HEK293T (cell line): ENCODE data around the gene RNF222.

Source experiments
- CTCF ChIA-PET: fragments of 350-600 bp; formaldehyde crosslinking; extraction: SDS; loops from one replicate; lab custom pipeline; 2021; ENCODE audit warnings: antibody characterized with exemption, inconsistent platforms; lab: Yijun Ruan, JAX
- POLR2A ChIA-PET: fragments of 350-600 bp; formaldehyde crosslinking; extraction: SDS; loops from one replicate; lab custom pipeline; 2020; ENCODE audit warnings: antibody characterized with exemption, inconsistent platforms; lab: Yijun Ruan, JAX
- DNase-seq: peaks from one replicate; pipeline ENCODE4 v3.0.0; 2012; ENCODE audit warnings: mixed read lengths; ENCODE audit errors: extremely low spot score
- ARNT ChIP-seq: fragments of 450-650 bp; IDR thresholded peaks from 2 replicates; pipeline ENCODE4 v1.6.1; 2017; ENCODE audit warnings: mild to moderate bottlenecking
- BHLHE40 ChIP-seq: fragments of 450-650 bp; IDR thresholded peaks from 2 replicates; pipeline ENCODE4 v1.6.1; 2016; ENCODE audit warnings: mild to moderate bottlenecking, moderate library complexity, borderline replicate concordance
- CTBP1 ChIP-seq: fragments of 450-650 bp; IDR thresholded peaks from 2 replicates; pipeline ENCODE4 v1.6.1; 2016; ENCODE audit warnings: borderline replicate concordance
- ELF4 ChIP-seq: fragments of 450-650 bp; IDR thresholded peaks from 2 replicates; pipeline ENCODE4 v1.6.1; 2017; ENCODE audit warnings: antibody characterized with exemption
- FOXA1 ChIP-seq: fragments of 450-650 bp; IDR thresholded peaks from 2 replicates; pipeline ENCODE4 v1.6.1; 2016; ENCODE audit warnings: mild to moderate bottlenecking
- FOXK2 ChIP-seq: fragments of 450-650 bp; IDR thresholded peaks from 2 replicates; pipeline ENCODE4 v1.6.1; 2016; ENCODE audit warnings: mild to moderate bottlenecking
- FOXM1 ChIP-seq: fragments of 450-650 bp; IDR thresholded peaks from 2 replicates; pipeline ENCODE4 v1.6.1; 2017; ENCODE audit warnings: mild to moderate bottlenecking, borderline replicate concordance
- HDGF ChIP-seq: fragments of 450-650 bp; IDR thresholded peaks from 2 replicates; pipeline ENCODE4 v1.6.1; 2017; ENCODE audit warnings: antibody characterized with exemption, borderline replicate concordance
- L3MBTL2 ChIP-seq: fragments of 450-650 bp; conservative IDR thresholded peaks from 2 replicates; pipeline ENCODE4 v1.6.1; 2016; ENCODE audit warnings: mild to moderate bottlenecking
- LEF1 ChIP-seq: fragments of 450-650 bp; IDR thresholded peaks from 2 replicates; pipeline ENCODE4 v1.6.1; 2017; ENCODE audit warnings: mild to moderate bottlenecking, borderline replicate concordance
- NFRKB ChIP-seq: fragments of 450-650 bp; IDR thresholded peaks from 2 replicates; pipeline ENCODE4 v1.6.1; 2016; ENCODE audit warnings: mild to moderate bottlenecking, moderate library complexity
- PKNOX1 ChIP-seq: fragments of 450-650 bp; IDR thresholded peaks from 2 replicates; pipeline ENCODE4 v1.6.1; 2016
- SP1 ChIP-seq: fragments of 450-650 bp; IDR thresholded peaks from 2 replicates; pipeline ENCODE4 v1.6.1; 2017
- SUZ12 ChIP-seq: fragments of 450-650 bp; IDR thresholded peaks from 2 replicates; pipeline ENCODE4 v1.6.1; 2016; ENCODE audit warnings: mild to moderate bottlenecking
- TARDBP ChIP-seq: fragments of 450-650 bp; IDR thresholded peaks from 2 replicates; pipeline ENCODE4 v1.6.1; 2016
- ZNF384 ChIP-seq: fragments of 450-650 bp; IDR thresholded peaks from 2 replicates; pipeline ENCODE4 v1.6.1; 2016

Gene RNF222

GRCh38 chr17:8410883-8411238, 13.2 kb upstream of the RNF222 start:
- ChIA-PET CTCF (interaction anchor here (1.1 to 1.2 kb wide), 4 partner anchors 27 to 375 kb away, joined by 3 to 10 read pairs (median 4); no protein-coding TSS in a partner anchor), POLR2A (interaction anchor here (1.2 kb wide), 1 partner anchor 25 kb away, joined by 10 read pairs; the partner anchor contains the start of gene NDEL1)
- TF ChIP-seq FOXA1 (no peak), TARDBP (no peak), LEF1 (no peak), ZNF384 (no peak), SP1 (no peak), CTBP1 (no peak), NFRKB (no peak), L3MBTL2 (no peak), ELF4 (no peak), BHLHE40 (no peak), ARNT (no peak), HDGF (no peak), PKNOX1 (no peak), FOXM1 (no peak), FOXK2 (no peak), SUZ12 (no peak)
- DNase-seq: no peak

- POLR2A ChIA-PET: interaction anchor here (1.2 kb wide), 1 partner anchor 25 kb away, joined by 10 read pairs; the partner anchor contains the start of gene NDEL1
Measured at GRCh38 chr17:8409966-8410882, 12.6 kb upstream of the RNF222 start.

GRCh38 chr17:8408371-8408770, 10.7 kb upstream of the RNF222 start:
- ChIA-PET POLR2A (interaction anchor here (1.1 kb wide), 1 partner anchor 27 kb away, joined by 3 read pairs; the partner anchor contains the start of gene NDEL1), CTCF (no interaction called here)
- no peak for DNase-seq
- no peak for TF ChIP-seq ZNF384
- no peak for TF ChIP-seq NFRKB

More at GRCh38 chr17:8409966-8410882, 12.6 kb upstream of the RNF222 start:
- DNase-seq: peak; percentile 83
- TF ChIP-seq PKNOX1 (no peak), HDGF (no peak), L3MBTL2 (no peak), ELF4 (no peak), BHLHE40 (no peak), LEF1 (no peak), ARNT (no peak), ZNF384 (no peak), SP1 (no peak), CTBP1 (no peak), SUZ12 (no peak), FOXK2 (no peak), TARDBP (no peak)
- CTCF ChIA-PET: interaction anchor here (0.6 to 1.2 kb wide), 13 partner anchors 10 to 423 kb away, joined by 3 to 10 read pairs (median 4); no protein-coding TSS in a partner anchor

- CTCF ChIA-PET: interaction anchor here (0.6 kb wide), 2 partner anchors 19 to 96 kb away, joined by 3 to 4 read pairs; no protein-coding TSS in a partner anchor
- POLR2A ChIA-PET: interaction anchor here (1.2 kb wide), 1 partner anchor 29 kb away, joined by 4 read pairs; the partner anchor contains the start of gene NDEL1
- no peak for DNase-seq
- TF ChIP-seq PKNOX1 (no peak), NFRKB (no peak), ZNF384 (no peak), BHLHE40 (no peak), CTBP1 (no peak), TARDBP (no peak), SP1 (no peak), FOXM1 (no peak), ELF4 (no peak), ARNT (no peak), FOXA1 (no peak), L3MBTL2 (no peak)
Measured at GRCh38 chr17:8406174-8406573, 8.5 kb upstream of the RNF222 start.

- CTCF ChIA-PET: no interaction called here
- TF ChIP-seq FOXA1: no peak
- TF ChIP-seq HDGF: no peak
- TF ChIP-seq SUZ12: no peak
- TF ChIP-seq ARNT: no peak
- TF ChIP-seq FOXK2: no peak
- no peak for TF ChIP-seq L3MBTL2
- no peak for TF ChIP-seq ZNF384
- no peak for TF ChIP-seq FOXM1
- no peak for TF ChIP-seq SP1
- no peak for TF ChIP-seq PKNOX1
- TF ChIP-seq ELF4: no peak
- no peak for TF ChIP-seq TARDBP
- TF ChIP-seq CTBP1: no peak
- TF ChIP-seq NFRKB: no peak
- POLR2A ChIA-PET: interaction anchor here (1.2 kb wide), 2 partner anchors 22 to 30 kb away, joined by 3 to 4 read pairs; partner anchors contain the start of genes NDEL1 and RPL26
- DNase-seq: no peak
Measured at GRCh38 chr17:8405499-8406016, 7.9 kb upstream of the RNF222 start.
